Smooth muscle cell (in vitro differentiated cells): ENCODE measurements around the gene TRPC4. TPM values are rescaled to one million over a fixed set of nuclear protein-coding genes. Genes with fewer than 3 reads are reported as not detected.

Experiments
- DNase-seq: peaks from one replicate; lab custom pipeline; 2025; ENCODE audit not compliant: unreplicated experiment; lab: John Stamatoyannopoulos, UW
- H2AFZ ChIP-seq: fragments of 200-600 bp; sonication (generic); 2 replicates; pipeline ENCODE4 v1.6.0; 2016; ENCODE audit warnings: antibody characterized with exemption, low read depth, mild to moderate bottlenecking
- H3F3A ChIP-seq: fragments of 200-600 bp; sonication (generic); 2 replicates; pipeline ENCODE4 v1.6.0; 2017; ENCODE audit warnings: antibody characterized with exemption, low read depth
- H3K27ac ChIP-seq: fragments of 200-600 bp; sonication (generic); 2 replicates; pipeline ENCODE4 v1.5.1; 2016; ENCODE audit warnings: low read depth, mild to moderate bottlenecking
- H3K27me3 ChIP-seq: fragments of 200-600 bp; sonication (generic); 2 replicates; pipeline ENCODE4 v1.6.1; 2016; ENCODE audit warnings: low read depth, mild to moderate bottlenecking
- H3K36me3 ChIP-seq: fragments of 200-600 bp; sonication (generic); 2 replicates; pipeline ENCODE4 v1.5.1; 2016; ENCODE audit warnings: low read depth
- H3K4me1 ChIP-seq: fragments of 200-600 bp; sonication (generic); 2 replicates; pipeline ENCODE4 v1.5.1; 2016; ENCODE audit warnings: low read depth
- H3K4me2 ChIP-seq: fragments of 200-600 bp; sonication (generic); 2 replicates; pipeline ENCODE4 v1.6.0; 2016; ENCODE audit warnings: mild to moderate bottlenecking
- H3K4me3 ChIP-seq: fragments of 200-600 bp; sonication (generic); 2 replicates; pipeline ENCODE4 v1.5.1; 2016; ENCODE audit warnings: mild to moderate bottlenecking
- H3K79me2 ChIP-seq: fragments of 200-600 bp; sonication (generic); 2 replicates; pipeline ENCODE4 v1.6.0; 2016; ENCODE audit warnings: low read depth, mild to moderate bottlenecking
- H3K9ac ChIP-seq: fragments of 200-600 bp; sonication (generic); 2 replicates; pipeline ENCODE4 v1.6.0; 2016; ENCODE audit warnings: low read depth
- H3K9me3 ChIP-seq: fragments of 200-600 bp; sonication (generic); replicated peaks from 2 replicates; pipeline ENCODE4 v1.5.1; 2016; ENCODE audit warnings: low read depth
- H4K20me1 ChIP-seq: fragments of 200-600 bp; sonication (generic); 2 replicates; pipeline ENCODE4 v1.6.0; 2016; ENCODE audit warnings: low read depth
- CTCF ChIP-seq: fragments of 200-600 bp; sonication (generic); IDR thresholded peaks from 2 replicates; pipeline ENCODE4 v1.5.1; 2017; ENCODE audit warnings: borderline replicate concordance, mild to moderate bottlenecking, antibody characterized with exemption; ENCODE audit not compliant: insufficient read depth, poor library complexity, severe bottlenecking
- WGBS: methylation state at CpG from one replicate; pipeline ENCODE4 v1.1.7; 2016; ENCODE audit warnings: low lambda C conversion rate; 5-methylcytosine and 5-hydroxymethylcytosine counted together
- polyA plus RNA-seq: library from polyadenylated mRNA; unstranded; fragments of >200 nt; fragmentation: Nextera tagmentation; extraction: Ambion mirVana; gene quantifications from 2 replicates; pipeline ENCODE4 v1.2.1, GENCODE V29; 2016
- total RNA-seq: library from RNA; depleted of rRNA; stranded (reverse); fragments of >200 nt; gene quantifications from 2 replicates; pipeline ENCODE4 v1.2.3, GENCODE V29; 2014

The TRPC4 gene
- total and polyA plus RNA-seq, 2 experiments from 2014 or later = 0.09 TPM; not detected in 1

- H3K27ac ChIP-seq = peak overlapping the region; percentile 45
- no peak for DNase-seq
- no peaks in the 10 kb centered on the region for H3K79me2 ChIP-seq
- H3K9ac ChIP-seq = no peak overlapping the region
- H3K4me3 ChIP-seq = no peak overlapping the region
- no peaks in the 10 kb centered on the region for H3K27me3 ChIP-seq
- WGBS = 48% methylated on average over 5 of the region's 5 CpGs
- no peaks in the 10 kb centered on the region for H3K4me1 ChIP-seq
- no peak for TF ChIP-seq CTCF
- H4K20me1 ChIP-seq = no peaks in the 10 kb centered on the region
- no peak overlapping the region for H2AFZ ChIP-seq
- H3K4me2 ChIP-seq = peak overlapping the region; percentile 11
- H3K36me3 ChIP-seq = no peaks in the 10 kb centered on the region
- H3F3A ChIP-seq = no peaks in the 10 kb centered on the region
- no peaks in the 10 kb centered on the region for H3K9me3 ChIP-seq
Measured at GRCh38 chr13:37747071-37747612, 122.4 kb downstream of the TRPC4 start.

GRCh38 chr13:37741536-37741935, 128.0 kb downstream of the TRPC4 start:
- no peaks in the 10 kb centered on the region for H3F3A ChIP-seq
- DNase-seq = no peak
- no peak overlapping the region for H3K9ac ChIP-seq
- H3K4me1 ChIP-seq = no peaks in the 10 kb centered on the region
- no peak overlapping the region for H3K4me2 ChIP-seq
- no peaks in the 10 kb centered on the region for H4K20me1 ChIP-seq
- no peak for TF ChIP-seq CTCF
- no peaks in the 10 kb centered on the region for H3K36me3 ChIP-seq
- 87% methylated on average over 7 of the region's 7 CpGs for WGBS
- H3K27me3 ChIP-seq = no peaks in the 10 kb centered on the region
- H3K9me3 ChIP-seq = no peaks in the 10 kb centered on the region
- H2AFZ ChIP-seq = no peak overlapping the region
- H3K79me2 ChIP-seq = no peaks in the 10 kb centered on the region
- H3K27ac ChIP-seq = no peak overlapping the region
- H3K4me3 ChIP-seq = no peak overlapping the region

GRCh38 chr13:37736045-37736444, 133.5 kb downstream of the TRPC4 start:
- Histone ChIP-seq H3K4me1 (peaks cover 14% of the 10 kb centered on the region), H3K9ac (no peak overlapping the region), H3K27ac (no peak overlapping the region), H3K27me3 (no peaks in the 10 kb centered on the region), H3K9me3 (no peaks in the 10 kb centered on the region), H3K36me3 (no peaks in the 10 kb centered on the region), H4K20me1 (no peaks in the 10 kb centered on the region), H2AFZ (no peak overlapping the region), H3K79me2 (no peaks in the 10 kb centered on the region), H3K4me2 (no peak overlapping the region), H3K4me3 (no peak overlapping the region), H3F3A (no peaks in the 10 kb centered on the region)
- WGBS = 95% methylated on average over 3 of the region's 3 CpGs
- TF ChIP-seq CTCF = no peak
- DNase-seq = no peak

- H3K27ac ChIP-seq = no peak overlapping the region
- no peaks in the 10 kb centered on the region for H3F3A ChIP-seq
- no peaks in the 10 kb centered on the region for H3K27me3 ChIP-seq
- H3K36me3 ChIP-seq = no peaks in the 10 kb centered on the region
- no peak overlapping the region for H3K4me3 ChIP-seq
- no peak overlapping the region for H3K9ac ChIP-seq
- no peak for DNase-seq
- no peaks in the 10 kb centered on the region for H3K9me3 ChIP-seq
- no peak overlapping the region for H3K4me2 ChIP-seq
- TF ChIP-seq CTCF = no peak
- WGBS = 95% methylated on average over 4 of the region's 4 CpGs
- no peak overlapping the region for H2AFZ ChIP-seq
- H3K4me1 ChIP-seq = peaks cover 14% of the 10 kb centered on the region
- no peaks in the 10 kb centered on the region for H3K79me2 ChIP-seq
- no peaks in the 10 kb centered on the region for H4K20me1 ChIP-seq
Measured at GRCh38 chr13:37735293-37735692, 134.3 kb downstream of the TRPC4 start.
